GM19463 (cell line): ENCODE data around the gene TMEM269.

Source experiments
- ATAC-seq: cut with Tn5 transposase; IDR thresholded peaks from one replicate; pipeline ENCODE4 v1.9.1; 2021; ENCODE audit warnings: mild to moderate bottlenecking, moderate library complexity; ENCODE audit not compliant: unreplicated experiment

TMEM269 gene

DNA sequence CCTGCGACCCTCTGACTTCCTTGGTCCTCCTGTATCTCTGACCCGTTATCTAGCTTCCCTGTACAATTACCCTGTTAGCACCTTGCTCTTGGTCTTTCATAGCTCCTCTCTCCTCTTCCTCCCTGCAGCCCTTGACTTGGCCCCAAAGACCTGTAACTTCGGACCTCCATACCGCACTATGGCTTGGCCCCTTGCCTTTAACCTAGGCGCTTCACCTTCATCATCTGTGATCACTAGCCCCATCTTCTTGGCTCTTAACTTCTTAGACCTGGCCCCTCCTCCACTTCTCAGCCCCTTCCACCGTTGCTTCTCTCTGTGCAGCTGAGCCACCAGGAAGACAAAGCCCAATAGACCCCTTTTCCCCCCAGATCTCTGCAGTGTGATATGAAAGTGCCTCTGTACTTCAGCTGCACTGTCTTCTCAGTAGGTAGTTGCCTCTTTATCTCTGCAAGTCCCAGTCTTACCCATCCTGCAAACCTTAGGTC lies 62.4 kb downstream of the TMEM269 start:
- no peak for ATAC-seq

DNA sequence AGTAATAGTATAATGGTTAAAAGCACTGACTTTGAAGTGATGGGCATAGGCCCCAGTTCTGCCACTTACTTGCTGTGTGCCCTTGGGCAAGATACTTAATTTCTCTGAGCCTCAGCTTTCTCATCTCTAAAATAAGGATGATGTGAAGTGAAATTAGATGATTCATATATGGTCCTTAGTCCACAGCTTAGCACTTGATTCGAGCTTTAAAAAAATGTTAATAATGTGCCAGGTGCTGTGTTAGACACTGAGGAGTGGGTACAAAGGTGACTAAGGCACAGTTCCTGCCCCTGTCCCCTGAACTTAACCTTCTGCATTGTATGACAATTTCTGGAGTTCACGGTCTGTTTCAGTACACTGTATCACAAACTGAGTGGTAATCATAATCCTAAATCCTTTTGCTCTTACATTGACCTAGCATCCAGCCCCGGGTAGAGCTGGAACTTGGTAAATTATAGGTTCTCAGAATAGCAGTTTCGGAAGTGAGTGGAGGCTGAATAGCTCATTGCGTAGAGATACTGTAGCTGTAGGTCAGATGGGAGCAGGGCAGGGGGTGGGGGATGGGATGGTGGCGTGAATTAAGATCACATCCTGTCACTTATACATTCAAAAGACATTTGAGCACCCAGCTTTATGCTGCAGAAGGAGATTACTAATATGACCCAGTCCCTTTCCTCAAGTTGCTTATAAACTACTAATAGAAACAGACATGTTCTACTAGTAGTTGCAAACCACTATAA lies 63.1 kb downstream of the TMEM269 start:
- no peak for ATAC-seq

- ATAC-seq, result no peak
Observed at GRCh38 chr1:42848823-42849537, 64.2 kb downstream of the TMEM269 start.

DNA sequence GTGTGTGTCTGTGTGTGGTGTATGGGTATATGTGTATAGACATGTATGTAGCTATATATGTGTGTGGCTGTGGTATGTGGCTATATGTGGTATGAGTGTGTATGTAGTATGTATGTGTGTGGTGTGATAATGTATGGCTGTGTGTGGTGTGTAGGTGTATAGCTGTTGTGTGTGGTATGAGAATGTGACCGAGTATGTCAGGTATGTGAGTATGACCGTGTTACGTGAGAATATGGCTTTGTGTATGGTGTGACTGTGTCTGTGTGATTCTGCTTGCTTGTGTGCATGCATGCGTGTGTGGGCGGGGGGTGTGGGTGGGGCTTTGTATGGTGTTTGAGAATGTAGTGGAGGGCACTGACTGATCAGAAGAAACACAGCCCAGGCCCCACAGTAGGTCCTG lies 65.2 kb downstream of the TMEM269 start:
- no peak for ATAC-seq
